HK-2 (cell line): Measurements from ENCODE around the gene ZKSCAN2.

Source experiments
- DNase-seq: peaks from one replicate; pipeline ENCODE4 v3.0.0-alpha.2; 2018; ENCODE audit not compliant: unreplicated experiment

The ZKSCAN2 gene

DNA sequence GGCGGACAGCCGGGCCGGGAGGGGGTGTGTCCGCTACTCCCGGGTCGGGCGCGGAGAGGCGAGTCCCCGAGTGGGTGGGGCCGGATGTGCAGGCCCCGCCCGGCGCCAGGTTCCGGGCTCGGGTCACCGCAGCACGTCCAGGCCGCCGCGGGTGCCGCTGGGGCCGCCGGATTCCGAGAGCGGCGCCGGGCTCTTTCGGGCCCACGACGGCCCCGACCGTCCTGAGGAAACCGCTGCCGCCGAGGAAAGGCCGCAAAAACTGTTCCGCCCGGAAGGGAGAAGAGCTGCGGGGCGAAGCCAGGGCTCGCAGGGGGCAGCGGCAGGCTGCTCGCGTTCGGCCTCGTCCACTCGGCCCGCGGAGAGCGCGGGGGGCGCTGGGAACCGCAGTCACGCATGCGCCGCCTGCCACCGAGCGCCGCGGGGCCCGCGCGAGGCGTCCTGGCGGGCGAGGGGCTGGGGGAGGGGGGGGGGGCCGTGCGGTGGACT lies at the start of gene ZKSCAN2:
Gene ZKSCAN2, minus strand, starts transcription at position 376 of the 486 bp plus-strand sequence. CDS start 718 bp downstream, outside the sequence.
- peak; percentile 84 for DNase-seq

DNA sequence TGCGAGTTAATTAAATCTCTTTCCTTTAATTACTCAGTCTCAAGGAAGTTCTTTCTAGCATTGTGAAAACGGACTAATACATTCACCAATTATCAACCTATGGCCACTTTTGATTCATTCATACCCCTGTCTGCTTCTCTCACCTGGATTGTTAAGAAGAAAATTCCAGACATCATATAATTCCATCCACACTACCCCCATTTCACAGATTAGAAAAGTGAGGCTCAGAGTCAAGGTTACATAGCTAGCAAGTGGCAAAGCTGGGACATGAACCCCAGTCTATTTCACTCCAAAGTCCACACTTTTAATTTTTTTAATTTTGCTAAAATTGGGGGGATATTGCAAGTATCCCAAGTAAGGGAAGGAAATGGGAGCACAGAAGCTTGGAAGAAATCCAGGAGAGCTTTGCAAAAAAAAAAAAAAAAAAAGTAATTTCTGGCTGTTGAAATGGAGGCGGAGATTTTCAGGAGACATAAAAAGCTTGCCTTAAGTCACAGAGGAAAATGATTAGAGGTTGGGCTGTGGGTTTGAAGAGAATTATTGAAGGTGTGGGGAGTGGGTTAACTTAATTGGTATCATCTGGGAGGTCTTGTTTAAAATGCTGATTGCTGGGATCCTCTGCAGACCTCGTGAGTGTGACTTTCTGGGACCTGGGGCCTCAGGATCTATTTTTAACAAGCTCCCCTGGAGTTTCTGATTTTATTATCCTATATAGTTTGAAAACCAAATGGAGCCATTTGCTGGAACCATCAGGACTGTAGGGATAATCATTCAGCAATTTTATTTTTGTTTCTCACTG lies 42.3 kb upstream of the ZKSCAN2 start:
- DNase-seq: no peak

DNA sequence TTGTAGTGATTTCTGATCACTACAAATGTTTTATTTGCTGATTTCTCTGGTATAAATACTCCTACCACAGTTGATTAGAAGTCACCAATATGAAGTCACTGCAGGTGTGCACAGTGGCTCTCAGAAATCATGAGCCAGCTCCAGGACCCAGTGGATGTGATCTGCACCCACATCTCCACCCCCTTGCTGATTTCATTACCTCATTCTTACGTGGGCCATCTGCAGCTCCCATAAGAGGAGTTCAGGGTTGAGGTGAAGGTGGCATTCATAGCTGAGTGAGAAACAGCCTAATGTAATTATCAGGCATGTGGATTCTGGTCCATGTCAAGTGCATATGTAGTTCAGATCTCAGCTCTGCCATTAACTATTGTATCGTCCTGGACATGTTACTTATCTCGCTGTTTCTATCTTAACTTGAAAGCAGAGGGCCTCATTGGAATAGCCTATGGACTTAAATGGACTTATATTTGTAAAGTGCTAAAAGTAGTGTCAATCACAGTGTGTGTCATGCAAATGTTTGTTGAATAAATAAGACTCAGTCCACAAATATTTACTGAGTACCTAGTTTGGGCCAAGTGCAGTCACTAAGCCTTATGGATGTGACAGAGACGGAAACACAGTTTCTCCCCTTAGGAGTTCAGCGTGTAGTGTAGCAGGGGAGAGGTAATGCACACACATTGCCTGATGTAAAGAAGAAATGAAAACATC lies 40.7 kb upstream of the ZKSCAN2 start:
- no peak for DNase-seq

DNA sequence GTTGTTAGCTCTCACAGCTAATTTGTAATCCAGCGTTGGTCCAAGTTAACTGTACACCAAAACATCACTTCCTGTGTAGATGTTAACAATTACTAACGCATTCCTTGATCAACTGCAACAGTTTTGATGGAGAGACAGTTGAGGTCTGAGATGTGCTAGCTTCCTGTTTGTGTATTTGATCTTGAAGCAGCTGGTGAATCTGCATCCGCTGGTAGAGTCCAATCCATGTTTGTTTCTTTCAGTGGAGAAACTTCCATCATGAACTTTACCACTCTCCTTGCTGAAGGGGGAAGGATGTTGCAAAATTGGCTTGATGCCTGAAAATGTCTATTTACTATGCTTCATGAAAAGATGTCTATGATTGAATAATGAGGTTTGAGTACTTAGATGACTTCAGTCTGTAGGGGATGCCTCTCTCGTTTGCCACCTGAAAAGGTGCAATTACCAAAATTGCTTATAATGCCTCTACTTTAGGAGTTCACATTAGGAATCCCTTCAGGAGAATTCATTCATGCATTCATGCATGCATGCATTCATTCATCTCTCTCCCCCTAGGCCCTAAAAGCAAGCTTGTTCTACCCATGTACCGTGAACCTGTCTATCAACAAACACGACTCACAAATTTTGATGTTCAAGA lies 39.6 kb upstream of the ZKSCAN2 start:
- no peak for DNase-seq

DNA sequence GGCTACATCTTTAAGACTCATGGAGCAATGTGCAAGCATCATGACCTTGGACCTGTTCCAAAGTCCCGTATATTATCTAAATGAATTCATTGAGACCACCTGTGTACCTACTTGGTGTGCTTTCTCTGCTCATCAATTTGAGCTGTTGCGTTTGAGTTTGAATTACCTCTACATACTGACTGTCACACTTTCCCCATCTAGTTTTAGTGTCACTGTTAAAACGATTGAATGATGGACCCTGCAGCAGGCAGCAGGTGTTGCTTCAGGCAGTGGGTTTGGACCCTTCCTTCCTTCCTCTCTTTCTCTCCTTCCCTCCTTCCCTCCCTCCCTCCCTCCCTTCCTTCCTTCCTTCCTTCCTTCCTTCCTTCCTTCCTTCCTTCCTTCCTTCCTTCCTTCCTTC lies 33.9 kb upstream of the ZKSCAN2 start:
- DNase-seq: no peak

DNA sequence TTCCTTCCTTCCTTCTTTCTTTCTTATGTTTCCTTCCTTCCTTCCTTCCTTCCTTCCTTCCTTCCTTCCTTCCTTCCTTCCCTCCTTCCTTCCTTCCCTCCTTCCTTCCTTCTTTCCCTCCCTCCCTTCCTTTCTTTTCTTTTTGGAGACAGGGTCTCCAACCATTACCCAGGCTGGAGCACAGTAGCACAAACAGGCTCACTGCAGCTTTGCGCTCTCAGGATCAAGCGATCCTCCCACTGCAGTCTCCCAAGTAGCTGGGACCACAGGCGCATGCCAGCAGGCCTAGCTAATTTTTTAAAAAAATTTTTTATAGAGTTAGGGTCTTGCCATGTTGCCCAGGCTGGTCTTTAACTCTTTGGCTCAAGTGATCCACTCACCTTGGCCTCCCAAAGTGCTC lies 31.8 kb upstream of the ZKSCAN2 start:
- DNase-seq: no peak

DNA sequence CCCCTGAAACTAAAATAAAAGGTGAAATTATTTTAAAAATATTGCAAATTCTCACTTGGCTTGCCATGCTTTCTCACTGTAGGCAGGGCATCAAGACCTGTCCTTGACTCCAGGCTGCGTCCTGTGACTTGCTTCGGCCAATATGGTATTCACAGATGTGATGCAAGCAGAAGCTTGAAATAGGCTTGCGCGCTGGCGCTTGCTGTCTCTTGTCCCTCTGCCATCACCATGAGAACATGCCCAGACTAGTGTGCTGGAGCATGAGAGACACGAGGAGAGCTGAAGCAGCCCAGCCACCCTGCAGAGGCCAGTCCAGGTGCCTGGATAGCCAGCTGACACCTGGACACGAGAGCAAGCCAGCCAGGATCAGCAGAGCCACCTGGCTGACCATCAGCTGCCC lies 21.8 kb upstream of the ZKSCAN2 start:
- DNase-seq: no peak

DNA sequence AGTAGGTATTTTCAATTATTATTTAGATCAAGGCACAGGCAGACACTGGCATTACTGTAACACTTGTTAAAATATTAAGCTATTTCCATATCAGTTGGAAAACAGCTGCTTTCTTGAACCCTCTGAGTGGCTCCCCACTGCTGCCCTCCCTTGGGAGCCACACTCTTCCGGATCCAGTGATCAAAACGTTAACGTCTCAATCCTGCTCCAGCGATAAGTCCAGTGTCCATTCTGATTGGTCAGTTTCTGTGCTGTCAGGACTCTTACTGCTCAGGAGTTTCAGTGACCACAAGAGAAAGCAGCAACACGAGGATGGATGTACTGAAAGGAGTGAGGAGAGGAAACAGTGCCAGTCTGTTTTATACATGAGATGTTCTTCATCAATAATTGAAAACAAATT lies 13.8 kb upstream of the ZKSCAN2 start:
- no peak for DNase-seq

DNA sequence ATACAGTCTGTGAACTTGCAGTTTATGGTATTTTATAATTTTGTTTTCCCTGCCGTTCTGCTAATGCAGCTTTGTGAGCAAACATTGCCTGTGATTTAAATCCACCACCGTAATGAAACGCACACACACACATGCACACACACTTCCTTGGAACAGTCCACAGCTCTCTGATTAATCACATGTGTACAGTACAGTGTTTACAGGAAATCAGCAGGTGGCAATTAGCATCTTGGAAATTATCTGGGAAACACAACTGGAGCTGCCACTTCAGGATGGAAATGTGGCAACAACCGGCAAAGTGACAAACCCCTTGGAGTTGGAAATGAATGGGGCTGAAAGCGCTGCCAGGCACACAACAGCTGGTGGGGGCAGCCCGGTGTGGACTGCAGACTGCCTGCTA lies 12.9 kb upstream of the ZKSCAN2 start:
- DNase-seq: no peak

DNA sequence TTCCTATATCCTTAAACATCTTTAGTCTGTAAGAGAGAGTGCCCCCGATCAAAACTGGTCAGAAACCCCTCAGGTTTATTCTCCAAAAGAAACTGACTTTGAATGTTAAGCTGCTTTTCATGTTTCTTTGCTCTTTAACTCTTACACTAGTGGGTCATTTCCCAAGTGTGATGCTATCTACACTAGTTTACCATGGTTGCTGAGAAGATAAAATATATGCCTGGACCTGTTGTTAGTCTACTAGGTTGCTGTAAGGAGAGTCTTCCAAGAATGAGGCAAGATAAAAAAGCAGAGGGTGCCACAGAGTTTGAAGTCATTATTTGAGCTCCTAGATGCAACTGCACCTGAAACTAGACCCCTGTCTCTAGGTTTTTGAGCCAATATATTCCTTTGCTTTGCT lies 12.2 kb upstream of the ZKSCAN2 start:
- DNase-seq: no peak

DNA sequence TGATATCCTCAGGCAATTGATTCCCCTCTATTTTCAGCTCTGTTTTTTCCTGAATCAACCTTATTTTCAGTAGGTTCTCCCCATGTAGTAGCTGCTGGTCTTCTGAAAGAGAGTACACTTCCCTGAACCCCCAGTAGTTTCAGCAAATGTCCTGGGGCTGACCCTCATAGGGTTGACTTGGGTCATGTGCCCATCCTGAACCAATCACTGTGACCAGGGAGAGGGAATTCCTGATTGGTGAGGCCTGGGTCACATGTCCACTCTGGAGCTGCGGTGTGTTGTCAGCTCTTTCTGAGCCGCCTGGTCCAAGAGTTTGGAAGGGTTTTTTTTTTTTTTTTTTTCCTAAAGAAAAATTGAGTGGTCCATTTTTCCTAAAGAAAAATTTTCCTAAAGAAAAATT lies 8.3 kb upstream of the ZKSCAN2 start:
- no peak for DNase-seq

DNA sequence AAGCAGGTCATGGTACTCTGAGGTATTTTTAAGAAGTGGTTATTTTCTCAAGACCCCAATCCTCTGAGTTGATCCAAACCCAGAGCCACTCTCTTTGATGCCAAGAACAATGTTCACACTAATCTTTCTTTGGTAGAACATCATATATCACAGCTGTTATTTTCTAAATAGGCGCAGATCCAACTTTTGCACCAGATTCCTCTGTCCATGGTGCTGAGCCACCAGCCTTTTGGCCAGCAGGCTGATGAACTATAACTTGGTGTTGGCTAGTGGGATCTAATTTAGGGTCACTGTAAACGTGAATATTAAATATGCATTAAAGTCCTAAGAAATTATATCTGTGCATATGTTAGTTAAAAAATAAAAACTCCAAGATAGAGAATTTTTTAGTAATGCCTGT lies 7.0 kb upstream of the ZKSCAN2 start:
- peak; percentile 8 for DNase-seq

DNA sequence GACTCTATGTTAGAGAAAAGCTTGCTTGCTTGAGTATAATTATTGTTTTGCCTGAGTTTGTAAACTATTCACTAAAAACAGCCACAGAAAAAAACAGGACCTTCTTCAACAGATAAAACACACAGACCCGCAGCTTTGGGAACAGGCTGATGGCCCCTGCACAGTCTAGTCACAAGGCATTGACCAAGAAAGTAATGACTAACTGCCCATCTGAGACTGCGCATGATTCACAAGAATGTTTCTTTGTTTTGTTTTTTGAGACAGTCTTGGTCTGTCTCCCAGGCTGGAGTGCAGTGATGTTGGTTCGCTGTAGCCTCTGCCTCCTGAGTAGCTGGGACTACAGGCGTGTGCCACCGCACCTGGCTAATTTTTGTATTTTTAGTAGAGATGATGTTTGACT lies 2.8 kb upstream of the ZKSCAN2 start:
- no peak for DNase-seq

DNA sequence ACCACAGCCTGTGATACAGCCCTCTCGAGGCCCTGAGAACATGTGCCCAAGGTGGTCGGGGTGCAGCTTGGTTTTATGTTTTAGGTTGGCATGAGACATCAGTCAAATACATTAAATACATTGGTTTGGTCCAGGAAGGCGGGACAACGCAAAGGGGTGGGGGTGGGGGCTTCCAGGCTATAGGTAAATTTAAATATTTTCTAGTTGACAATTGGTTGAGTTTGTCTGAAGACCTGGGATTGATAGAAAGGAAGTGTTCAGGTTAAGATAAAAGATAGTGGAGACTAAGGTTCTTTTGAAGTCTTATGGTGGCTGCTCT lies 1.2 kb upstream of the ZKSCAN2 start:
- DNase-seq: no peak

DNA sequence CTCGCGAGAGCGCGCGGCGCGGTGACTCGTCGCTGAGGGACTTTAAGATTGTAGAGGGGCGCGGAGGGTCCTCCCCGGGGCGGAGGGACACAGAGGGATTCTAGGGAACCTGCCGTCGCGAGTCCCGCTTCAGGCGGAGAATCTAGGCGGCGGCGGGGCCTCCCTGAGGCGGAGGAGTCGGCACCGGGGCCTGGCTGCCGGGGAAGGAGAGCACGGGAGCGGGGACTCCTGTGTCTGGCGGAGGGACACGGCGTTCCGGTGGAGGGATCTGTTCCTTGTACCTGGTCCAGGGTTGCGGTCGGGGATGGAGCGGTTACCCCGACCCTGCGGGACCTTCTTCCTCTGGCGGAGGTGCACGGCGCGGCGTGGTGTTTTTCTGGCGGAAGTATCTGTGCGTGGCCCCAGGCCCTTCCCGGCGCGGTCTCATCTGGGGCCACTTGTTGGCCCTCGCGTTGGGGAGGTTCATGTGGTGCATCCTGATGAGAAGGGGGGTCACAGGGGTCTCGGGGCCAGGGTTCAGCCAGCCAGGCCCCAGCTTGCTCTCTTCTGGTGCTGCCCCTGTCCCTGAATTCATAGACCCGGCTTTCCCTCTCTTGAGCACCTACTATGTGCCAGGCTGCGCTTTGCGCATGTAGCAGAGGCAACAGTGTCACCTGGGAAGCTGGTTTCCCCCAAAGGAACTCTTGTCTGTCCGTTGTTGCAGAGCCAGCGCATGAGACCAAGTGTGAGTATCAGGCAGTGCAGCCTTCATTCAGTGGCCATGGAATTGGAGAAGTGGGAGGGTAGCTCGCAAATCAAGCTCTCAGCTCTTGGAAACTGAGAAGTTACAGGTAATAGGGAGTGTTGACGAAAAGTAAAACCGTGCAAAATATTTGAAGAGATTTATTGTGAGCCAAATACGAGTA lies 563 bp upstream of the ZKSCAN2 start:
- peak; percentile 69 for DNase-seq

DNA sequence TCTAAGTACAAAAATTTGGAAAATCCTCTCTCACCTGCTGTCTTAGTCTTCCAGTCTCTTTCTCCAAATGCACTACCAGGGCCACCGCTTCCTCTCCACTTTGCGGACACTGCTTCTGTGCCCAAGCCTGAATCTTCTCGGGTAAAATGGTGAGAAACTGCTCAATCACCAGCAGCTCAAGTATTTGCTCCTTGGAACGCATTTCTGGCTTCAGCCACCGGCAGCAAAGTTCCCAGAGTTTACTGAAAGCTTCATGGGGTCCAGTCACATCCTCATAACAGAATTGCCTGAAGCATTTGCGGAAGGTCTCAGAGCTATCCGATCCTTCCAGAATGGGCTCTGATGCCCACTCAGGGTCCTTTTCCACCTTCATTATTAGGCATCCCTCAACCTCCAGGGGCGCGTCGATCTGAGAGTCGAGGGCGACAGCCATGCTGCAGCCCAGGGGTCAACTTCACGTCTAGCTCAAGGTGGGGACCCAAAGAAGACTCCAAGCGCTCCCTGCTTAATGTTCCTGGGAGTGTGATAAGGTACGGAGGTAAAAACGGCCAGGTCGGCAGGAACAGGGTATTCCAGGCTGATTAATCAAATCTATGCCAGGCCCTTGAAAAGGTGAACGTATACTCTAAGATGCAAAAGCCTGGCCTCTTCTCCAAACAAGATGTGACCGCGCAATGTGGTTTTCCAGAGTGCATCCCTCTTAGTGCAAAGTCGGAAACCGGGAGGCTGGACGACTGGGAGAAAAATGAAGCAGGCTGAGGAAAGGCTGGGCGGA lies 763 bp downstream of the ZKSCAN2 start:
- peak; percentile 17 for DNase-seq

DNA sequence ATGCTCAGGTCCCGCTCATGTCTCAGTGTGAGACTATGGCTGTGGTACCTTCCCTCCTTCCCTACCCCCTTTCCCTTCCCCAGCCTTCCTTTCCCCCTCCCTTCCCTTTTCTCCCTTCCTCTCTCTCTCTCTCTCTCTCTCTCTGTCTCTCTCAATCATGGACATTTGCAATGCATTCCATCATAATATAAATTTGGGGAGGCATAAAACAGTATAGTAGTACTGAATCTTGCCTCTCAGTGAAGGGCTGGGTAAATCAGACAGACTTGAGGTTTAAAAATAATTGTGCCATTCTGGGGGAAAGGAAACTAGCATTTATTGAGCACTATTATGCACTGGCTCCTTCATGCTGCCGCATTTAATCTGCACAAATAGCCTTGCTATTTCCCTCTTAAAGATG lies 4.3 kb downstream of the ZKSCAN2 start:
- DNase-seq: no peak

DNA sequence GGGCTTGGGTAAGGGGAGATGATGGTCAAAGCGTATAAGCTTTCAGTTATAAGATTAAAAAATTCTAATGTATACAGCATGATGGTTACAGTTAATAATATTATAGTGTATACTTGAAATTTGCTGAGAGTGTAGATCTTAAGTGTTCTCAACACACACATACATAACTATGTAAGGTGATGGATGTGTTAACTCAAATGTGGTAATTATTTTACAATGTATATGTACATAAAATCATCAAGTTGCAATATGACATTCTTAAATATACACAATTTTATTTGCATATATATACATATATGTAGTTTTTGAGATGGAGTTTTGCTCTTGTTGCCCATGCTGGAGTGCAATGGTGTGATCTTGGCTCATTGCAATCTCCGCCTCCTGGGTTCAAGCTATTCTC lies 7.2 kb downstream of the ZKSCAN2 start:
- DNase-seq: no peak

DNA sequence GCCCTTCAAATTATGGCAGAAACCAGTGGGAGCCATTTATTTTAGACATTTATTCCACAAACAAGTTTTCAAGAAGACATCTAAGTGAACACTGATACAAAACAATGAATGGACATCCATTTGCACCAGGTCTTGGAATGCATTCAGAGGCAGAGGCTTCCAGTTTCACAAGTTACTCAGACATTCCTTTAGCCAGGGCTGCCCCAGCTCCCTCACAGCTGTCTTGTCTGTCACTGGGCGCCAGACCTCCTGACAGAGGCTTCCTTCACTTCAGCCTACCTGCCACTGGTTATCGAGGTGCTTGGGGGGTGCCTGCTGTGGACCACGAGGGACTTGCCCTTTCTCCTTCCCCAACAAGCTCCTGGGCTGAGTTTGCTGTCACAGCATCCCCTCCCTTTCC lies 21.7 kb downstream of the ZKSCAN2 start:
- DNase-seq: no peak

DNA sequence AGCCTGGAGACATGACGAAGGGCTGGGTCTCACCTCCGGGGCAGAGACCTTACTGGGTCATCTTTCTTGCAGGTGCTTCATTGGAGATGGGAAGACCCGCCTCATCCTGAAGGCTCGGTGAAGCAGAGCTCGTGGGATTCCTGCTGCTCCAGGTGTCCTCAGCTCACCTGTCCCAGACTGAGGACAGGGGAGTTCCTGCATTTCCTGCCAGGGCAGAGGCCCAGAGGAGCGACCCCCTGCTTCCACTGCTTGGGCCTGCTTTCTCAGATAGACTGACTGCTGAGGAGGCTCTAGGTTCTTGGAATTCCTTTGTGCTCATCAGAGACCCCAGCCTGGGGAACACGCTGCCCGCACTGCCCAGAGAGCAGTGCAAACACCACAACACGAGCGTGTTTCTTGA lies 29.3 kb downstream of the ZKSCAN2 start:
- no peak for DNase-seq

DNA sequence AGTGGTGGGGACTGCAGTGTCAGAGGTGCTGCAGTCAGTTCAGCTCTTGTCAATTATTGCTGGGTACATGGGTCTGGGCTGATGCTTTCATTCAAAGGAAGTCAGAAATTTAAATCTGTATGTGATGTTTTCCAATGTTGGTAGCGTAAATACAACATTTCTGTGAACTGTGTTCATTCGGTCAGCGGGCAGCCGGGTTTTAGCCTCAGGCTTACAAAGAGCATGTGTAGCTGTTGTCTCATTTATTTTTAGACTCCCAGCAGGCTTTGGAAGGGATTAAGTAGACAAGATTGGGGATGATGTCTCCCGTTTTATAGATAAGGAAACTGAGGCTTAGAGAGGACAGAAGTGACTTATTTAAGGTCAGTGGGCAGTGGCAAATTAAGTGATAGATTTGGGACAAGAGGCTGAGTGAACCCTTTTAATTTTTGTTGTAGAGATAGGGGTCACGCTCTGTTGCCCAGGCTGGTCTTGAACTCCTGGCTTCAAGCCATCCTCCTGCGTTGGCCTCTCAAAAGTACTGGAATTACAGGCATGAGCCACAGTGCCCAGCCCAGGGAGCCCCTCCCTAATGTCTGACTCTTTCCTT lies 32.8 kb downstream of the ZKSCAN2 start:
- DNase-seq: no peak
